HUDEP-2 (cell line): Measurements from ENCODE around the gene APOL6.

Experiments
- DNase-seq, 76 experiments: peaks; one replicate each; lab custom pipeline; 2025; ENCODE audit not compliant: unreplicated experiment in 76 of 76; lab: John Stamatoyannopoulos, UW

APOL6 gene

DNA sequence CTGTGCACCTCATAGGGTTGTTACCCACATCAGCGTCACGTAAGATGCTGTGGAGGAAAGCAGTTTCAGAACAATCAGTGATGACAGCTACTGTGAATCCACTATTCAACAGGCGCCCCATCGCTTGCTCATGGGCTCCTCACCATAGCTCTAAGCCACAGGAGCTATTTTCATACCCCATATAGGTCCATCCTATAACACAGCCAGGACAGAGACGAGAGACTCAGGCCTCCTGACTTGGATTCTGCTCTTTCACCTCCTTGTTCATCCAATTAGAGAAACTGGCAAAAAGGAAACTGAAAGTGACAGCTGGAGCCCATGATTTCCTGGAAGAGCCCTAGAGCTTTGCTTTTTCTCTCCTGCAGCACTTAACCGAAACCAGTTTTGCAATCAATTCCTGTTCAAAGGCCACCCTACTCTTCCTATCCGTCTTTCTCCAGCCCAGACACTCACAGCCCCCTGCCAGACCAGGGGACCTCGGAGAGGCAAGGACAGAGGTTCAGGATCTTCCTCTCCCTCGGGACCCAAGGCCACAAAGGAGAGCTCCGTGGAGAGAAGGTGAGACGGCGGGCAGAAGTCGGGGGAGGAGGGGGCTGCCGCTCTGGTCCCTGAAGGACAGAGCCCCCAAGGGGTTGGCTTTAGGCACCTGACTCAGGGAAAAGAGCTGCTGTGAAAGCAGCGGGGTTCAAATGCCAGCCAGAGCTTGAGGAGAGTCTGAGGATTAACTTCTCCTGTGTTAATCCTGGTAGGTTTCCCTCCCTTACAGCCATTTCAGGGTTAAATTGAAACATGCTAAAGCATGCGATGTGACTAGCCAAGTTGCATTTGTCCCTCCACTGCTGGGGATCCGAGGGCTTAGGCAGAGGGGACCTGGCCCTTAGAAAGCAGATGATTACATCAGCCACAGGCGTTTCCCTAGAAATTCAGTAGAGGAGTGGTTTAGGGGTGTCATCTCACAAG is at the start of gene APOL6:
APOL6 (plus strand) TSS at position 381 of the 960 bp plus-strand sequence. CDS start 7,980 bp downstream, outside the sequence.
- peak in 4 of 76 experiments; percentile 10 to 24 (median 14) for DNase-seq

- no peak for DNase-seq
These were observed 48.9 kb upstream of the APOL6 start for GRCh38 chr22:35599364-35599763.

DNA sequence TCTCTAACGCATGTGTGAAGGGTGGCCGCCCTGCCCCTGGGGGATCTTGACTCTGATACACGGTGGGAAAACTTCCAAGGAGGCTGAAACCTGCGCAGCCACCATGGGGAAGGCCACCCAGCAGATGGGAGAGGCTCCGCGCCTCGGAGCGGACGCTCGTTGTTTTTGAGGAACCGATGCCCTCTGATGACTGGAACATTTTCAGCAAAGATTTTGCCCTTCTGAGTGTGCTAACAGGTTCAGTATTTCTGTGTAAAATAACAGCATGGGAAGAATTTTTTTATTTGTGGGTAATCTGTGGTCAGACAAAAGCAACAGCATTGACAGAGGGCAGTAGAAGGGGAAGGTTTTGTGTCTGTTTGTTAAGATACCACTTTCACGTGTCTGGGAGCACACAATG is 47.8 kb upstream of the APOL6 start:
- DNase-seq, result no peak

- DNase-seq, result no peak
These were observed 47.1 kb upstream of the APOL6 start for GRCh38 chr22:35601013-35601580.

DNA sequence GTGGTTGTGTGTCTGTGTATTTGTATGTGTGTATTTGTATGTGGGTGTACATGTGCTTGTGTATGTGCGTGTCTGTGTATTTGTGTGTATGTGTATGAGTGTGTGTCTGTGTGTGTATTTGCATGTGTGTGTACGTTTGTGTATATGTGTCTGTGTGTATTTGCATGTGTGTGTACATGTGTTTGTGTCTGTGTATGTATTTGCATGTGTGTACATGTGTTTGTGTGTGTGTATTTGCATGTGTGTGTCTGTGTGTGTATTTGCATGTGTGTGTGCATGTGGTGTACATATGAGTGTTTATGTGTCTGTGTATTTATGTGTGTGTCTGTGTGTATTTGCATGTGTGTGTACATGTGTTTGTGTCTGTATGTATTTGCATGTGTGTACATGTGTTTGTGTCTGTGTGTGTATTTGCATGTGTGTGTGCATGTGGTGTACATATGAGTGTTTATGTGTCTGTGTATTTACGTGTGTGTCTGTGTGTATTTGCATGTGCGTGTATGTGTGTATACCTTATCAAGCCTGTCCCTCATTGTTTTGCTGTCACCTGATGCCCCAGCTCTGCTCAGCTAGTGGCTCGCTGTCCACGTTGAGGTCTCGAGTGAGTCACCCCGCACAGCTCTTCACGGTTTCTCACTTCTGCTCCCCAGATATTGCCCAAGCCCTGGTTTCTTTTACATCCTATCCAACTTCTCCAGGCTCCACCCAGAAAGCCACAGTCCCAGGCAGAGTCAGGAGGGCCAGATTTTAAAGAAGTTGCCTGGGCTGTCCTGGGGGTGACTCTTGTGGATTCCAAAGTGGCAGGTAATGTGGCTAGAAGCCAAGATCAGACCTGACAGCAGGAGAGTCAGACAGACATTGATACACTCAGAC is 46.3 kb upstream of the APOL6 start:
- DNase-seq, result no peak

DNA sequence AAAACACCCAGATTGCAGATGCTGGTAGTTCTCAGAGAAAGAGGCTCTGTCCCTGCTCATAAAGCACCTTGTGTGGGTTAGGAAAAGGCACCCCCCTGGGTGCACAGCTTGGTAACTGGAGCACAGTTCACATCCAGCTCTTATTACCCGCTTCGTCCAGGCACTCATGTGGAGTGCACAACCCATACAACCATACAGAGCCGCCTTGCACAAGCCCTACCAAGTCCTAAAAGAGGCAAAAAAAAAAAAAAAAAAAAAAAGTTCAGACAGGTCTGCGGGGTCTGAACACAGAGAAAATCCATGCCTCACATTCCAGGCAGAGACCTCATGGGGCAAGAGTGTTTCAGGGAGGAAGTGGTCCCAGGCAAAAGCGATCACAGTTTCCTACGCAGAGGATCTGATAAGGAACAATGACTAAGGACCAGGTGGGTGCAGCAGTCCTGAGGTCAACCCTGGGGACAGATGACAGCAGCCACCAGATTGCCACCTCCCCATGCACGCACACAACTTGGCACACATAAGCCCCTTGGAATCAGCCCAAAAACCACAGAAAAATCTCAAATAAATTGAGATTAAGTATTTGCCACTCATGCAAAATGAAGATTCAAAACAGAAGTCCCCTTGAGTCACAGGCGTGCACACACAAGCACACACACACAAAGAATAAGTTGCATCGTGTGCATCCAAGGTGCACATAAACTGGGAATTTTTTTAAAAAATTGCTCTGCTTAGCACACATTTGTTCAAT is 43.5 kb upstream of the APOL6 start:
- peak in 2 of 76 experiments; percentile 11 to 39 for DNase-seq

- no peak for DNase-seq
These were observed 42.9 kb upstream of the APOL6 start for GRCh38 chr22:35605369-35605680.

- no peak for DNase-seq
These were observed 42.3 kb upstream of the APOL6 start for GRCh38 chr22:35605851-35606481.

GRCh38 chr22:35606916-35607315 is 41.3 kb upstream of the APOL6 start:
- no peak for DNase-seq

DNA sequence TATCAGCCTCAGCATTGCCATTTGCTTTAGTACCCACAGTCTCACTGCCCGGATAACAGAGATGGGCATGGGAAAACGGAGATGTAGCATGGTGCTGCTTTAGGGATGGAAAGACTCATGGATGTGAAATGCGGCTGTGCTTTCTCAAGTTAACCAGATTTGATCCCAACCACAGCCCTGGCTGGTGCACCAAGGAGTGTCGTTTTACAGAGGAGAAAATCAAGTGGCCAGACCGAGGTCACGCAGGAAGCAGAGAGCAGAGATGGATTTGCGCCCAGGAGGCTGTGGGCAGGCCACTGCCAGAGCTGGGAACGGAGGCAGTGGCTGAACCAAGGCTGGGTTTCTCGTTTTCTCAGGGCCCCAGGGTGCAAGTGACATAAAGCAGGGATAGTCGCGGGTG is 40.2 kb upstream of the APOL6 start:
- DNase-seq, result no peak

GRCh38 chr22:35609261-35609660 is 39.0 kb upstream of the APOL6 start:
- no peak for DNase-seq

DNA sequence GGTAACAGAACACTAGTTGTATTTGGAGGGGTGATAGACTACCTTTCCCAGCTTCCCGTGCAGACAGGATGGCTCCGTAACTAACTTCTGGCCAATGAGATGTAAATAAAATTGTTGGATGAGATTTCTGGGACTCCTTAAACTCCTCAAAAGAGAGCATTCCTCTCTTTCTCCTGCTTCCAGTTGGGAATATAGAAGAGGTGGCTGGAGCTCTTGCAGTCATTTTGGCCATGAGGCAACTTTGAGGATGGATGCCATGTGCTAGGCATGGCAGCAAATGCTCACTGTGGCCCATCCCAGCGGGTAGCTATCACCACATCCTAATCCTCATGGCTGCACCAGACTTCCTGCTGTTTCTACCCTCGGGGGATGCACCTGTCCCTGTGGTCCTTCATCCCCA is 38.5 kb upstream of the APOL6 start:
- DNase-seq, result no peak

DNA sequence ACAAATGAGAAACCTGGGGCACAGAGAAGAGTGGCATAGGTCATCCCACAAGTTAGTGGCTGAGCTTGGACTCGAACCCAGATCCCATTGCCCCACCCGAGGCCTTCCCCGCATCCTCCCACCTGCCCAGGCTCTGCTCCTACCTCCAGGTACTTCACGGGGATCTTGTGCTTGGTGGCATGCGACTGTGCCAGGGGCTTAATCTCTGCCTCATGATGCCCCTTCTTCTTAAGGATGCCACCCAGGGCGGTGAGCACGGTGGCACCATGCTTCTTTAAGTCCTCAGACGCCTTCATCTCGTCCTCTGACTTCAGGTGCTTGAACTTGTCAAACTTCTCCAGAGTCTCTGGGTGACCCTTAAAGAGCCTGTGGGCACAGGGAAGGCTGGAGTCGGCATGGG is 37.5 kb upstream of the APOL6 start:
- DNase-seq, result no peak

DNA sequence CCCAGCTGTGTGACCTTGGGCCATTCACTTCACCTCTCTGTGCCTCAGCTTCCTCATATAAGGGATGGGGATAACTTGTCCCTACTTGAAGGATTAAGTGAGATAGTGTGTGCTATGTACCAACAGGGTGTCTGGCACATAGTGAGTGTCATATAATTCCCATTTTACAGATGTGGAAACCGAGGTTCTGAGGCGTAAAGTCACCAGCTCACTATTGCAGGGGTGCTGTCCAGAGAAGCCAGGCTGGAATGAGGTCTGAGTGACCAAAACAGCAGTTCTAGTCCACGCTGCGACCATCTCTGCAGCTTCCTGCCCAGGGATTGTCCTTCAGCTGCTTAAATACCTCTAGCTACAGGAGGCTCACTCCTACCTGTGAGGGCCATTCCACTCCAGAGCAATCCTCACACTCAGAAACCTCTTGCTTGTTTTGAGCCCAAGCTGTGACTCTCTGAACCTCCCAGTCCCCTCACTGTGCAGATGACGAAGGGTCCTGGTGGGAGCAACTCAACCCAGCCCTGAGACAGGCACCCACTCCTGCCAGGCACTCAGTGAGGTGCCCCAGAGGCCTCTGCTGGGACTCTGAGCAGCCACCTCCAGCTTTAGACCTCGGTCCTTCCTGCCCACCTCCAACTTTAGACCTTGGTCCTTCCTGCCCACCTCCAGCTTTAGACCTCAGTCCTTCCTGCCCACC is 36.9 kb upstream of the APOL6 start:
- no peak for DNase-seq

DNA sequence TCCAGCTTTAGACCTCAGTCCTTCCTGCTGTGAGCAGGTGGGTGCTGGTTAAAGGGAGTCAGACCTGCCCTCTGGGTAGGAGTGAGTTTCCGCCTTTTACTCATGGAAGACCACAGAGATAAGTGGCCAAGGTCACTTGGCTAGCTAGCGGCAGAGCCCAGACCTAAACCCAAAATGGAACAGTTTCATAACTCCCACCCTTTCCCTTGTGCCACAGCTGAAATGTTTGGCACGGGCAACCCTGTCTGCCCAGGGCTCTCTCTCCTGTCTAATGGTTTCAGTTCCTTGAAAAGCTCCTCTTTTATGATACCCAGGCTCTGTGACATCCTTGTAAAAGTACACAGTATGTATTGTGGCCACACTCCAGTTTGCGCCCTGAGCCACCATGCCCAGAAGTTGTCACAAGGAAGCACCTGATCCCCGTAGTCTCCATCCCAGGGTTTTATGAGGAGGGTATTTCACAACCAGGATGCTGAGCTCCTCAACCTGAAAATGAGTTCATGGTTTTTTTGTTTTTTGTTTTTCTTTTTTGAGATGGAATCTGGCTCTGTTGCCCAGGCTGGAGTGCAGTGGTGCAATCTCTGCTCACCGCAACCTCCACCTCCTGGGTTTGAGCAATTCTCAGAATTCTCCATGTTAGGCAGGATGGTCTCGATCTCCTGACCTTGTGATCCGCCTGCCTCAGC is 36.2 kb upstream of the APOL6 start:
- DNase-seq, result no peak

GRCh38 chr22:35612903-35613302 is 35.3 kb upstream of the APOL6 start:
- DNase-seq, result no peak

GRCh38 chr22:35614404-35614803 is 33.8 kb upstream of the APOL6 start:
- no peak for DNase-seq

- no peak for DNase-seq
These were observed 33.1 kb upstream of the APOL6 start for GRCh38 chr22:35615156-35615555.

- DNase-seq, result no peak
These were observed 32.2 kb upstream of the APOL6 start for GRCh38 chr22:35616043-35616442.
